SU-DHL-6 (cell line): ENCODE results near the gene CTNNB1.

ENCODE experiments used
- H2AFZ ChIP-seq: fragments of 200-600 bp; sonication (generic); 2 replicates; pipeline ENCODE4 v1.6.1; 2014; ENCODE audit warnings: low read depth, mild to moderate bottlenecking, moderate library complexity, mixed read lengths, antibody characterized with exemption, low read length; ENCODE audit not compliant: severe bottlenecking
- H3F3A ChIP-seq: fragments of 200-600 bp; shearing (Covaris generic); 2 replicates; pipeline ENCODE4 v1.6.0; 2016; ENCODE audit warnings: antibody characterized with exemption, mild to moderate bottlenecking; ENCODE audit not compliant: insufficient read depth
- H3K27ac ChIP-seq: fragments of 200-600 bp; sonication (generic); 2 replicates; pipeline ENCODE4 v1.5.1; 2016; ENCODE audit warnings: low read depth, mild to moderate bottlenecking, low read length, moderate library complexity, mixed read lengths
- H3K27me3 ChIP-seq: fragments of 200-600 bp; sonication (generic), shearing (Covaris generic); 2 replicates; pipeline ENCODE4 v1.6.0; 2014; ENCODE audit warnings: mild to moderate bottlenecking, low read length
- H3K36me3 ChIP-seq: fragments of 200-600 bp; sonication (generic); 2 replicates; pipeline ENCODE4 v1.6.1; 2014; ENCODE audit warnings: mild to moderate bottlenecking, low read length, mixed read lengths
- H3K4me2 ChIP-seq: fragments of 300-600, 200-600 bp; shearing (Covaris generic), sonication (generic); 2 replicates; pipeline ENCODE4 v1.6.0; 2014; ENCODE audit warnings: low read length, low read depth, mild to moderate bottlenecking; ENCODE audit not compliant: poor library complexity, severe bottlenecking
- H3K4me3 ChIP-seq: fragments of 200-600 bp; sonication (generic); 2 replicates; pipeline ENCODE4 v1.5.1; 2014; ENCODE audit warnings: antibody characterized with exemption, low read length, mild to moderate bottlenecking, mixed read lengths; ENCODE audit not compliant: insufficient read depth, poor library complexity, severe bottlenecking
- H3K79me2 ChIP-seq: fragments of 200-600 bp; sonication (generic); 2 replicates; pipeline ENCODE4 v1.6.1; 2014; ENCODE audit warnings: mild to moderate bottlenecking, low read length, moderate library complexity; ENCODE audit not compliant: insufficient read depth
- H3K9ac ChIP-seq: fragments of 200-600 bp; sonication (generic); 2 replicates; pipeline ENCODE4 v1.7.0; 2014; ENCODE audit warnings: mild to moderate bottlenecking, low read length
- H3K9me2 ChIP-seq: fragments of 200-600 bp; sonication (generic); replicated peaks from 2 replicates; pipeline ENCODE4 v1.6.1; 2014; ENCODE audit warnings: low read length; ENCODE audit not compliant: insufficient read depth
- H3K9me3 ChIP-seq: fragments of 200-600 bp; sonication (generic); 2 replicates; pipeline ENCODE4 v1.6.1; 2014; ENCODE audit warnings: low read length, mixed read lengths; ENCODE audit not compliant: insufficient read depth
- H4K20me1 ChIP-seq: fragments of 200-600 bp; sonication (generic); 2 replicates; pipeline ENCODE4 v1.6.1; 2014; ENCODE audit warnings: low read depth, mild to moderate bottlenecking, antibody characterized with exemption, low read length, moderate library complexity, mixed read lengths
- EZH2phosphoT487 ChIP-seq: fragments of 200-600 bp; sonication (generic), shearing (Covaris generic); conservative IDR thresholded peaks from 2 replicates; pipeline ENCODE4 v1.6.1; 2018; ENCODE audit warnings: mild to moderate bottlenecking, antibody characterized with exemption, low read length, moderate library complexity, mixed read lengths
- TF ChIP-seq, protein P1 (sequence below): fragments of 200-600 bp; sonication (generic); IDR thresholded peaks from one replicate; pipeline ENCODE4 v1.5.1; 2017; ENCODE audit warnings: antibody characterized with exemption, mild to moderate bottlenecking, low read length, moderate library complexity; ENCODE audit not compliant: insufficient read depth, poor library complexity, severe bottlenecking

CTNNB1 gene

DNA sequence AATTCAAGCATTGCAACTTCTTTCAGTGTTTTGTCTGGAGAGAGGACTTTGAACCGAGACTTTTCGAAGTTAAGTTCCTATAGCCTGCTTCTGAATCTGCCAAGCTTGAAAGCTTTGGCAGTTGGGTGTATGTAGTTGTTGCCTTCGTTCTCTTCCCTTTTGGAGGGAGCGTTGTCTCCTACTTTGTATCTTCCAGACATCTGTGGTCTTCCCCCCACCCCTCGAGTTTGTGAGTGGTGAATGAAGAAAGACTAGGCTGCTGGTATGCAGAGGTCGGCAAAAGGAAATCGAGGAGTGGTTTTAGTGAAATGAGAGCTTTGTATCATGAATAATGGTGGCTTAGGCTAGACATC lies 1.3 kb downstream of the CTNNB1 start:
- Histone ChIP-seq H3K9ac (peak overlapping the region; percentile 98), H4K20me1 (peaks cover 49% of the 10 kb centered on the region), H3K9me3 (no peaks in the 10 kb centered on the region), H3K9me2 (no peaks in the 10 kb centered on the region), H3K79me2 (peaks cover 61% of the 10 kb centered on the region), H3K27me3 (no peaks in the 10 kb centered on the region), H3F3A (peaks cover 6% of the 10 kb centered on the region; the same call in 1 of the 2 replicates), H2AFZ (no peak overlapping the region), H3K4me3 (peak overlapping the region; percentile 92), H3K4me2 (peak overlapping the region; percentile 79), H3K36me3 (no peaks in the 10 kb centered on the region), H3K27ac (peak overlapping the region; percentile 91; the same call in 1 of the 2 replicates)
- TF ChIP-seq, protein P1, sequence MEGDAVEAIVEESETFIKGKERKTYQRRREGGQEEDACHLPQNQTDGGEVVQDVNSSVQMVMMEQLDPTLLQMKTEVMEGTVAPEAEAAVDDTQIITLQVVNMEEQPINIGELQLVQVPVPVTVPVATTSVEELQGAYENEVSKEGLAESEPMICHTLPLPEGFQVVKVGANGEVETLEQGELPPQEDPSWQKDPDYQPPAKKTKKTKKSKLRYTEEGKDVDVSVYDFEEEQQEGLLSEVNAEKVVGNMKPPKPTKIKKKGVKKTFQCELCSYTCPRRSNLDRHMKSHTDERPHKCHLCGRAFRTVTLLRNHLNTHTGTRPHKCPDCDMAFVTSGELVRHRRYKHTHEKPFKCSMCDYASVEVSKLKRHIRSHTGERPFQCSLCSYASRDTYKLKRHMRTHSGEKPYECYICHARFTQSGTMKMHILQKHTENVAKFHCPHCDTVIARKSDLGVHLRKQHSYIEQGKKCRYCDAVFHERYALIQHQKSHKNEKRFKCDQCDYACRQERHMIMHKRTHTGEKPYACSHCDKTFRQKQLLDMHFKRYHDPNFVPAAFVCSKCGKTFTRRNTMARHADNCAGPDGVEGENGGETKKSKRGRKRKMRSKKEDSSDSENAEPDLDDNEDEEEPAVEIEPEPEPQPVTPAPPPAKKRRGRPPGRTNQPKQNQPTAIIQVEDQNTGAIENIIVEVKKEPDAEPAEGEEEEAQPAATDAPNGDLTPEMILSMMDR = no peak
- no peak for TF ChIP-seq EZH2phosphoT487

DNA sequence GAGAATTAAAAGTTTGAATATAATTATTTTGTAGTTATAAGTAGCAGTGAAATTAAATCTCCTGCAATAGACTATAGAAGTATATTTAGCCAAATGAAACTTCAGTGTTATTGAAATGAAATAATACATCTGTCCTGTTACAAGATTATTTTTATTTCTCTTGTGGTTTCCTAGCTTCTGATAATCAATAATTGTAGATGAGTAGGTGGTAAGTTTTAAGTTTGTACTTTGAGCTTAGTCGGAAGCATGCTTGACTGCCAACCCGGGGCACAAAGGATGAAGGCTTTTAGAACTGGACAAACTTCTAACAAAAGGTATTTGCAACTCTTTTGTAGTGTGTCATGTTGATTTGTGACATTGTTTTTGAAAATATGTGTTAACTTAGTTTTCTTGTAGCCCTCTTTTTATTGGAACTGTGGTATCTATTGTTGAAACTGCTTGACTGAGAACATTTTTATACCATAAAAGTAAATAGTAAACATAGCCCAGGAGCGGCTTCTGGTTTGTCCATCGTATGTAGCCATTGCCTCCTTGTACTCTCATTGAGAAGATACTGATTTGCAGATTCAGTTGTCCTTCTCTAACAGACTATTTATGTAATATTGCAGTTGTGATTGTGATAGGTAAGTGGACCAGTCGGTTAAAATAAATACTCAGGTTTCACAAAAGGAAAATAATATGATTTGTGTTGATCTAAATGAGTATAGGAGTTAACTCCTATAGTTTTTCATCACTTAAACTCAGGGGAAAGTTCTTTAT lies 2.9 kb downstream of the CTNNB1 start:
- TF ChIP-seq, protein P1 = no peak
- no peak for TF ChIP-seq EZH2phosphoT487
- no peaks in the 10 kb centered on the region for H3K9me2 ChIP-seq
- peaks cover 6% of the 10 kb centered on the region; the same call in 1 of the 2 replicates for H3F3A ChIP-seq
- peaks cover 65% of the 10 kb centered on the region for H4K20me1 ChIP-seq
- H3K4me2 ChIP-seq = peak overlapping the region; percentile 79
- no peak overlapping the region for H3K27ac ChIP-seq
- peak overlapping the region; percentile 92 for H3K4me3 ChIP-seq
- H3K9ac ChIP-seq = peak overlapping the region; percentile 1
- H2AFZ ChIP-seq = no peak overlapping the region
- H3K36me3 ChIP-seq = no peaks in the 10 kb centered on the region
- peaks cover 77% of the 10 kb centered on the region for H3K79me2 ChIP-seq
- H3K27me3 ChIP-seq = no peaks in the 10 kb centered on the region
- no peaks in the 10 kb centered on the region for H3K9me3 ChIP-seq

DNA sequence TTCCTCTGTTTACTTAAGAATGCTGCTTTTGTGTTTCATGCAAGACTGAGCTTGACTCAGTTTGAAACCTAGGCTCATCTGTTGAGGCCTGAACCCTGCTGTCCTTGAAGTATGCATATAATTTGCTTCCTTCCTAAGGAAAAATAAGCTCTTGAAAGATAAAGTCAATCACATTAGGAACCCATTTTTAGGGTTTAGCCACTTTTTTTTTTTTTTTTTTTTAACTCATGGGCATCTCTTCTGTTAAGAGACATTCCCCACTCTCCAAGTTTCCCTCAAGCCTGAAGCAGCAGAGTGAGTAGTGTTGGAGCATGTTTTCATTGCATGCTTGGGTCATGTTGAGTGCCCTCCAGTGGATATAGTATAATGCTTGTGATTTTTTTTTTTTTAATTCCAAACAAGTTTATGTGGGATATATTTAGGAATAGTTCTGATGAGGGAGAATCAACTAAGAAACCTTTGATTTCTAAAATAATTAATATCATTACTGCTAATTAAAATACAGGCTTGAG lies 3.6 kb downstream of the CTNNB1 start:
- H3K27me3 ChIP-seq = no peaks in the 10 kb centered on the region
- H3K36me3 ChIP-seq = no peaks in the 10 kb centered on the region
- peaks cover 70% of the 10 kb centered on the region for H4K20me1 ChIP-seq
- peaks cover 83% of the 10 kb centered on the region for H3K79me2 ChIP-seq
- H3F3A ChIP-seq = peaks cover 5% of the 10 kb centered on the region; the same call in 1 of the 2 replicates
- no peak overlapping the region for H3K4me3 ChIP-seq
- peak overlapping the region; percentile 79 for H3K4me2 ChIP-seq
- no peaks in the 10 kb centered on the region for H3K9me2 ChIP-seq
- H3K9me3 ChIP-seq = no peaks in the 10 kb centered on the region
- no peak overlapping the region for H2AFZ ChIP-seq
- H3K9ac ChIP-seq = peak overlapping the region; percentile 1; the same call in 1 of the 2 replicates
- H3K27ac ChIP-seq = no peak overlapping the region
- TF ChIP-seq, protein P1 = peak; percentile 33
- TF ChIP-seq EZH2phosphoT487 = no peak
